Vagina (tissue), 2 donors: ENCODE measurements around the gene PRKRIP1.

ENCODE experiments used
- CTCF ChIP-seq, 3 experiments: fragments of 450-650 bp in 2 of 3; fragments of 200-600 bp in 1 of 3; sonication (generic) in 1 of 3; IDR thresholded peaks; one replicate each; pipeline ENCODE4 v1.5.1; 2017 to 2019; ENCODE audit warnings: antibody characterized with exemption in 3 of 3, mild to moderate bottlenecking in 2 of 3, moderate library complexity in 2 of 3
- POLR2A ChIP-seq, 2 donors: fragments of 450-650 bp; IDR thresholded peaks; one replicate each; pipeline ENCODE4 v1.6.1; 2017; ENCODE audit warnings: antibody characterized with exemption in 2 of 2, mild to moderate bottlenecking in 2 of 2, moderate library complexity in 2 of 2

GRCh38 chr7:102409340-102409739, 13.2 kb downstream of the PRKRIP1 start:
- TF ChIP-seq CTCF (IDR thresholded peaks at IDR 0.05) (no peak), POLR2A (IDR thresholded peaks at IDR 0.05) (no peak)
